CD4-positive, alpha-beta T cell treated with Interleukin-17A for 1 hour (primary cell): ENCODE results near the gene GTF2I.
A peak's percentile ranks its signal among the peaks of the same experiment; 100 is the strongest.
"Not testable (repeated sequence)": the region's sequence is repeated elsewhere in the genome, so short reads cannot be mapped to it uniquely, and the experiment has no call there.

Experiments used
- DNase-seq: peaks from one replicate; pipeline ENCODE4 v3.0.0-alpha.2; 2020

Gene GTF2I

DNA sequence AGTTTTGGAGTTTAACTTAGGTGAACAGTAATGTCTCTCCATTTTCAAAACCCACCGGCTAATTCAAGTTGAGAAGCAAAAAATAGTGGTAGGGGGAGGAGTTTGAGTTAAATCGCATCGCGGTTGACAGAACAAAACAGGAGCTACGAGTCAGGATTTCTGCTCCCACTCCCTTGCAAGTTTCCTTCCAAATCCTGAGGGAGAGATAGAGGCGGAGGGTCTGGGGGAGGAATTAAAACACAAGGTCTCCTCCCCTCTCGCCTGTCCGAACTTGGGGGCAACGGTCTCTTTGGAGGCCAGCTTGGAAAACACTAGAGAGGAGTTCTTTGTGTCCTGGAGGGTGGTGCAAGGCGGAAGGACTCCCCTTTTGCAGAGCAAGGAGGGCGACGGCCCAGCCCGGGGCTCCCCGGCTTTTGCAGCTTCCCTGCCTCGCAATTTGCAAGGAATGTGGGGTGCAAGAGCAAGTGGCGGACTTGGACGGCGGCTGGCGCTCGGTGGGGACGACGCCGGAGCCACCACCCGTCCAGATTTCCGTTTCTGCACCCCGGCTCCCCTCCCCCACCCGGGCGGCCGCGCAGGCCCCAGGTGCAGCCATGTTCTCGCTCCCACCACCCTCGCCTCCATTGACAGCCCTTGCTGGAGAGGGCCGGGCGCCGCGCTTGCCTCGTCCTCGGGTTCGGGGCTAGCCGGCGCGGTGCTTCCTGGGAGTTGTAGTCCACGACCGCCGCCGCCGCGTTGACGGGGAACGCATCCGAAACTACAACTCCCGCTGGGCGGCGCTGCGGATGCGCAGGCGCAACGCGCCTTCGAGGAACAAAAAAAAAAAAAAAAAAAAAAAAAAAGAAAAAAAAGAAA, 454 bp upstream of the GTF2I start:
- DNase-seq, result peak; percentile 97

DNA sequence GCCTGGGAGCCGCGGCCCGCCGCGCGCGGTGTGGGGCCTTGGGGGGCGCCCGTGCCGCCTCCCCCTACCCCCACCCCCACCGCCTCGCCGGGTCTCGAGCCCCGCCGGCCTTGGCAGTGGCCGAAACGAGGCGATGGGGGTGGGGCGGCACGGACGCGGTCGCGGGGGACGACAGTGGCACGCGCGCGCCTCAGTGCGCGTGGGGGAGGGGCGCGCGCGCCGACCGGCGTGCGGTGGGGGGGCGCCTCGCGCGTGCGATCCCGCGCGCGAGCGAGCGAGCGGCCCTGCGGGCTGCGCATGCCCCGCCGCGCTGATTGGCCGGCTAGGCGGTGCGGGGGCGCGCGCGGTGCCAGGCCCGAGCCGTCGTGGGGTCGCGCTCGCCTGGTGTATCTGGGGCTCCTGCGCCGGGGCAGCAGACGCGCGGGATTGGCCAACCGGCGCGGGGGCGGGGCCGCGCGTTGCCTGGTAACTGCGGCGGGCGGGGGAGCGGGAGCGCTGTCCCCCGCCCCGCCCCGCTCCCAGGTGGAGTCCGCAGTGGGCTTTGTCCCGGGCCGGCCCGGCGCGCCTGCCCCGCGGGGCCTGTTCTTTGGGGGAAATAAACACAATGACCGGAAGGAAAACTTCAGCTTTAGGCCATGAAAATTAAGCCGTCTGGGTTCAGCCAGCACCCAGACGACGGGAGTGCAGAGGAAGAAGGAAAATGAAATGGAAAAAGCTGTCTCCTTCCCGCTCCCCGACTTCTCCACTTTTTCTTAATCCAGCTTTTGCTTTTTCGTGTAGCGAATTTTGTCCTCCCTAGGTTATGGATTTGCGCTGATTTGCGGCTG, 873 bp downstream of the GTF2I start:
- DNase-seq, result peak; percentile 90

DNA sequence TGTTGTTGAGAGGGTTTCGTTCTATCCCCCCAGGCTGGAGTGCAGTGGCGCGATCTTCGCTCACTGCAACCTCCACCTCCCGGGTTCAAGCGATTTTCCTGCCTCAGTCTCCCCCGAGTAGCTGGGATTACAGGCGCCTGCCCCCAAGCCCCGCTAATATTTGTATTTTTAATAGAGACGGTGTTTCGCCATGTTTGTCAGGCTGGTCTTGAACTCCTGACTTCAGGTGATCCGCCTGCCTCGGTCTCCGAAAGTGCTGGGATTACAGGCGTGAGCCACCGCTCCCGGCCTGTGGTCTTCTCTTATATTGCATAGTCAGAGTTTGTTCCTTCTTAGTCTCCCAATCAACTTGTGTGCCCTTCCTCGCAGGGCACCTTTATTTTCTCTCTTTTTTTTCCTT, 2.7 kb downstream of the GTF2I start:
- not testable (repeated sequence) for DNase-seq

DNA sequence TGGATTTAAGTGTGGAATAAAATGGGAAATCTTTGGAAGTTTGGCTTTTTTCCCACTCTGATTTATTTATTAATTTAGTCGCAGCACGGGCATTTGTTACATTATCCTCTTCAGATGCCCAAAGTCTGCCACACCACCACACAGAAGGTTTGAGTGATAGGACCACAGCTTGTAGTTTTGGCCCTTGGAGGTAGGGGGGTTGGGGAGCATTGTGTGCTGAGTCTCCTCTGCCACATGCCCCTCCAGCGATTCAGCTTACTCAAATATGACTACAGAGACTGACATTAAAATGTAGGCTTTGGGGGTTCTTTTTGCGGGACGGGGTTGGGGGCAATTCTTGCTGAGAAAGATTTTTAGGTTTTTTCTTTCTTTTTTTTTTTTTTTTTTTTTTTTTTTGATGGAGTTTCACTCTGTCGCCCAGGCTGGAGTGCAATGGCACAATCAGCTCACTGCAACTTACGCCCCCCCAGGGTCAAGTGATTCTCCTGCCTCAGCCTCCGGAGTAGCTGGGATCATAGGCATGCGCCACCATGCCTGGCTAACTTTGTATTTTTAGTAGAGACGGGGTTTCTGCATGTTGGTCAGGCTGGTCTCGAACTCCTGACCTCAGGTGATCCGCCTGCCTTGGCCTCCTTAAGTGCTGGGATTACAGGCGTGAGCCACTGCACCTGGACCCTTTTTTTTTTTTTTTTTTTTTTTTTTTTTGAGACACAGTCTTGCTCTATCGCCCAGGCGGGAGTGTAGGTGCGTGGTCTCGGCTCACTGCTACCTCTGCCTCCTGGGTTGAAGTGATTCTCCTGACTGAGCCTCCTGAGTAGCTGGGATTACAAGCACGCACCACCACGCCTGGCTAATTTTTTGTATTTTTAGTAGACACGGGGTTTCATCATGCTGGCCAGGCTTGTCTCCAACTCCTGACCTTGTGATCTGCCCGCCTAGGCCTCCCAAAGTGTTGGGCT, 4.6 kb downstream of the GTF2I start:
- DNase-seq, result not testable (repeated sequence)

DNA sequence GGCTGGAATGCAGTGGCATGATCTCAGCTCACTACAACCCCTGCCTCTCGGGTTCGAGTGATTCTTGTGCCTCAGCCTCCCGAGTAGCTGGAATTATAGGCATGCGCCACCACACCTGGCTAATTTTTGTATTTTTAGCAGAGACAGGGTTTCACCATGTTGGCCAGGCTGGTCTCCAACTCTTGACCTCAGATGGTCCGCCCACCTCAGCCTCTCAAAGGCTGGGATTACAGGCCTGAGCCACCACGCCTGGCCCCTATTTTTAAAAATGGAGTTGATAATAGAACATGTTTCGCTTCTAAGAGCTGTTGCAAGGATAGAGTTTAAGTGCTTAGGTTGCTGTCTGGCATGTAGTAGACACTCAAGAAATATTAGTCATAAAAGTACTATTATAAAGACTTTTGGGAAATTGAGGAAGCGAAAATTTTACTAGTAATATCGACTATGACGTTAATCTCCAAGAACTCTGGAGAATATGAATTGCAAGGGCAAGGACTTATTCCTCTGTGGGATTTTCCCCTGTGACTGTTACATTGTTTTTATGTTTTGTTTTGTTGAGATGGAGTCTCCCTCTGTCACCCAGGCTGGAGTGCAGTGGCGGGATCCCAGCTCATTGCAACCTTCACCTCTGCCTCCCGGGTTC, 7.9 kb downstream of the GTF2I start:
- no peak for DNase-seq

DNA sequence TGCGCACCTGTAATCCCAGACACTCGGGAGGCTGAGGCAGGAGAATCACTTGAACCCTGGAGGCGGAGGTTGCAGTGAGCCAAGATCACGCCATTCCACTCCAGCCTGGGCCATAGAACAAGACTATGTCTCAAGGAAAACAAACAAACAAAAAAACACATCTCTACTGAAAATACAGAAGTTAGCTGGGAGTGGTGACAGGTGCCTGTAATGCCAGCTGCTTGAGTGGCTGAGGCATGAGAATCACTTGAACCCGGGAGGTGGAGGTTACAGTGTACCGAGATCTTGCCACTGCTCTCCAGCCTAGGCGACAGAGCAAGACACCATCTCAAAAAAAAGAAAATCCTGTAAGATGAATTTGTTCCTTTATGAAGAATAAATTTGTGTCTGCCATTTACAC, 9.5 kb downstream of the GTF2I start:
- not testable (repeated sequence) for DNase-seq

DNA sequence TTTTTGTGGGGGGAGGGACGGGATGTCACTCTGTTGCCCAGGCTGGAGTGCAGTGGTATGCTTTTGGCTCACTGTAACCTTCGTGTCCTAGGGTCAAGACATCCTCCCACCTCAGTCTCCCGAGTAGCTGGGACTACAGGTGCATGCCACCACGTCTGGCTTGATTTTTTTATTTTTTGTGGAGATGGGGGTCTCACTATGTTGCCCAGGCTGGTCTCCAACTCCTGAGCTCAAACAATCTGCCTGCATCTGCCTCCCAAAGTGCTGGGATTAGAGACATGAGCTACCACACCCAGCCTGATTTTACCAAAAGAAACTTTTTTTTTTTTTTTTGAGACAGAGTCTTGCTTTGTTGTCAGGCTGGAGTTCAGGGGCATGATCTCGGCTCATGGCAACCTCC, 10.0 kb downstream of the GTF2I start:
- DNase-seq, result not testable (repeated sequence)

DNA sequence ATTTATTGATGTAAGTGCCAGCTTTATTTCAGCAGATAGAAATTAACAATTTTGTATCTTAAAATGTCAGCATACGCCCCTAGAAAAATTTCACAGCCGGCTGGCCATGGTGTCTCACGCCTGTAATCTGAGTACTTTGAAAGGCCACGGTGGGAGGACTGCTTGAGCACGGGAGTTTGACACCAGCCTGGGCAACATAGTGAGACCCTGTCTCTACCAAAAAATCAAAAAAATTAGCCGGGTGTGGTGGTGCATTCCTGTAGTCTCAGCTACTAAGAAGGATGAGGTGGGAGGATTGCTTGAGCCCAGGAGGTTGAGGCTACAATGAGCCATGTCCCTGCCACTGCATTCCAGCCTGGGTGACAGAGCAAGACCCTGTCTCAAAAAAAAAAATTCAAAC, 14.1 kb downstream of the GTF2I start:
- no peak for DNase-seq

DNA sequence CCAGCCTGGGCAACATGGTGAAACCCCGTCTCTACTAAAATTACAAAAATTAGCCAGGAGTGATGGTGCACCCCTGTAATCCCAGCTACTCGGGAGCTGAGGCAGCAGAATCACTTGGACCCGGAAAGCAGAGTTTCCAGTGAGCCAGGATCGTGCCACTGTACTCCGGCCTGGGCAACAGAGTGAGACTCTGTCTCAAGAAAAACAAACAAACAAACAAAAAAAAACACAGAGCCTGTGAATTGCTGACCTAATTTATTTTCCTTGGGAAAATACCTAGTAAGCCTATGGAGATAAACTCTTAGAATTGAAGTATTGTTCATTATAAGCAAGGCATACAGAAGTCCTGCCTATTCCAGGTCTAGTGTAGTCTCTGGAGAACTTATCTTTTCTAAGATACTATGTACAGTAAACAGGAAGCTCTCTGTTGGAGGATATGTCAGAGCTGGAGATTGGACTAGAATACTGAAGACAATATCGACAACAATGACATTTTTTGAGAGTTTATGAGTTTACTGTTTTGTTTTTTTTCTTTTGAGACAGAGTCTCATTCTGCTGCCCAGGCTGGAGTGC, 14.9 kb downstream of the GTF2I start:
- DNase-seq, result no peak

DNA sequence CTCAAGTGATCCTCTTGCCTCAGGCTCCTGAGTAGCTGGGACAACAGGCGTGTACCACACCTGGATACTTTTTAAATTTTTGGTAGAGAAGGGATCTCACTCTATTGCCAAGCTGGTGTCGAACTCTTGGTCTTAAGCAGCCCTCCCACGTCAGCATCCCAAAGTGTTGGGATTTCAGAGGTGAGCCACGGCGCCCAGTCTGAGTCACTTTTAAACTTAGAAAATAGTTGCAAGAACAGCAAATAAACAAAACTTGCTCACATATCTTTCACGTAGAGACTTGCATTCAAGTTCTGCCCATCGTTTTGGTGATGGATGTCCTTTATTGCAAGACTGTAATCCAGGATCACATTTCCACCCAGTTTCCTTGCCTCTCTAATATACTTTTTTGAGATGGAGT, 16.6 kb downstream of the GTF2I start:
- DNase-seq, result no peak

DNA sequence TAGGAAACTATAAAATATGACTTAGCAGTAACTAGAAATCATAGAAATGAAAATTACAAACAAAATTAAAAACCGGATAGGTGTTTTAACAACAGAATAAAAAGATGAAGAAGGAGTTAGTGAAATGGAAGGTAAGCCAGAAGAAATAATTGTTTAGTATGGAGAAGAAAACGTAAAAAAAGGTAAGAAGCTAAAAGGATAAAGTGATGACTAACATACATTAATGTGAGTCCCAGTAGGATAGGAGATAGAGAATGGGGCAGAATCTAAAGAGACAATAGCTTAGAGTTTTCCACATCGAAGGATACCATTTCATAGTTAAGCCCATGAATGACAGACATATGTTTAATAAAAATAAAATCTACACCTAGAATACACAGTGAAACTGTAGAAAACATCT, 25.3 kb downstream of the GTF2I start:
- no peak for DNase-seq

DNA sequence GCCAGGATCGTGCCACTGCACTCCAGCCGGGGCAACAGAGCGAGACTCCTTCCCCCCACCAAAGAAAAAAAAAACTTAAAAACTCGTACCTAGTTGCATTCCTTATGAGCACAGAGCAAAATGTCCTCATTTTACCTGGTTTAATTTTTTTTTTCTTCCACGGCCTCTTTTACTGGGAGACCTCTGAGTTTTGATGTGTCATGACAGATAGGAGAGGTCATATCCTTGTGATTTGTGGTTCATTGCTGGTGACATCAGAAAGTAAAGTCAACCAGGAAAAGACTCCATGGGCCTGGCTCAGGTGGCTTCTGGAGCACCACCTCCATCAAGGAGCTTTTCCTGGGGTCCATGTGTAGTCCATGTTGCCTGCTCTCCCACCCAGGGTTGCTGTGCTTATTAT, 26.3 kb downstream of the GTF2I start:
- DNase-seq, result no peak

DNA sequence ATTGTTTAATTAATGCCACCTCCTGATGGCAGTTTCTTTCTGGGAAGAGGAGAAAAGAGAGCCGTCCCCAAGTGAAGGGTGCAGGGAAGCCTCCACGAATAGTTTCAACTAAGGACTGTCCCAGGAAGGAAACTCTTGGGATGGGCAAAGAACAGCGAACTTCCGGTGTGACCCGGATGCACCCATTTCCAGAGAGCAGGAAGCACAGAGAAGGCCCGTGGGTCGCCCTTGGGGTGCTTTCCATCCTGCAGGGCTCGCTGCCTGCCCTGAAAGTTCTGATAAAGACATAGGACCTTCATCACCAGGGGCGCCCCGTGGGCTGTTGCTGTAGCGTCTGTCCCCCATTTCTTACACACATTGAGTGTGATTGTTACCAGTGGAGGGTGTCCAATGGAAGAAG, 27.0 kb downstream of the GTF2I start:
- DNase-seq, result no peak

DNA sequence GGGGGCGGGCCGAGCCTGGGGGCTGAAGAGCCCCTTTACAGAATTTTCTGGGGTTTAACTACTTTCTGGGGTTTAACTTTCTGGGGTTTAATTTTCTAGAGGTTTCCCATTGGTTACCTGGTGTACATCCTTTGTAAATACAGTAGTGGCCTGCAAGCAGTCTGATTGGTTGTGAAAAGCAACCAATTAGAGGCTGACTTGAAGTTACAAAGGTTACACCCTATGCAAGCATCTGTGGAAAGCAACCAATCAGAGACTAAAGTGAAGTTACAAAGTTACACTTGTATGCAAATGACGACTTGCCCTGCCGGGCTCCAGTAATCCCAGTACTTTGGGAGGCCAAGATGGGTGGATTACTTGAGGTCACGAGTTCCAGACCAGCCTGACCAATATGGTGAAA, 27.4 kb downstream of the GTF2I start:
- DNase-seq, result no peak

DNA sequence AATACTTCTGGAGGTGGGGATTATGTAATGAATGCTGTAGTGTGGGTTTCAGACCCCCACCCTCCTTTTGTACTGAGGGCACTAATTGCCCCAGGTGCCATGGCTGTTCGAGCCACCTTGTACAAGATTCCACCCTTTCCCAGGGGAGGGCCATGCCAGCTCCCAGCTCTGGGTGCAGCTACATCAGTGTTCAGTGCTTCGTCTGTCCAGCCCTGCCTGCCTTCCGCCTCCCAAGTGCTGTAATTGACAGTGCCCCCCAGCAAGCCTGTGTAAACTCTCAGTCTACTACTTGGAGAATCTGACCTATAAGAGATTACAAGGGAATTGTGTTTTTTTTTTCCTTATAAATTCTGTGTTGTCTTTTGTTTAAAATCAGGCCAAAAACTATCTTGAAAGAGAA, 33.0 kb downstream of the GTF2I start:
- DNase-seq, result no peak

DNA sequence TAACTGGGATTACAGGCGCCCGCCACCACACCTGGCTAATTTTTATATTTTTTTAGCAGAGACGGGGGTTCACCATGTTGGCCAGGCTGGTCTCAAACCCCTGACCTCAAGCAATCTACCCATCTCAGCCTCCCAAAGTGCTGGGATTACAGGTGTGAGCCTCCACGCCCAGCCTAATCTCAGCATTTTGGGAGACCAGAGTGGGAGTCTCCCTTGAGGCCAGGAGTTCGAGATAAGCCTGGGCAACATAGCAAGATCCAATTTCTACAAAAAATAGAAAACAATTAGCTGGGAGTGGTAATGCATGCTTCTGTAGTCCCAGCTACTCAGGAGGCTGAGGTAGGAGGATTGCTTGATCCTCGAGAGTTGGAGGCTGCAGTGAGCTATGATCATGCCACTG, 46.9 kb downstream of the GTF2I start:
- not testable (repeated sequence) for DNase-seq

DNA sequence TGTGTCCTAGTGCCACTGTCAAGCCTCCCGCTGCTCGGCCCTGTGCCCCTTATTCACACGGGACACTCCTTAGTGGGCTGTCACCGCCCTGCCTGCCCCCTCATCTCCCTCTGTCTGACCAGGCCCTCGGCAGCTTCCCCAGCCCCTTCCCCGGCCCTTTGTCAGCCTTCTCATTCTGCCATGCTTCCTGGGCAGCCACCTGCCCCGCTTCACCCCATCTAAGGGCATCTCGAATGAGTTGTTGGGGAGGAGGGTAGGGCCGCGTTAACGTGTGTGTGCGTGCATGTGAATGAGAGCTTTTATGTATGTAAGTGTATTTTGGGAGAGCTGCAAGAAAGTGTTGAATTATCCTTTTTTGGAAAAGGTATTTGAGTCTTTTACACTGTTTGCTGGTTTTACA, 49.7 kb downstream of the GTF2I start:
- DNase-seq, result no peak

DNA sequence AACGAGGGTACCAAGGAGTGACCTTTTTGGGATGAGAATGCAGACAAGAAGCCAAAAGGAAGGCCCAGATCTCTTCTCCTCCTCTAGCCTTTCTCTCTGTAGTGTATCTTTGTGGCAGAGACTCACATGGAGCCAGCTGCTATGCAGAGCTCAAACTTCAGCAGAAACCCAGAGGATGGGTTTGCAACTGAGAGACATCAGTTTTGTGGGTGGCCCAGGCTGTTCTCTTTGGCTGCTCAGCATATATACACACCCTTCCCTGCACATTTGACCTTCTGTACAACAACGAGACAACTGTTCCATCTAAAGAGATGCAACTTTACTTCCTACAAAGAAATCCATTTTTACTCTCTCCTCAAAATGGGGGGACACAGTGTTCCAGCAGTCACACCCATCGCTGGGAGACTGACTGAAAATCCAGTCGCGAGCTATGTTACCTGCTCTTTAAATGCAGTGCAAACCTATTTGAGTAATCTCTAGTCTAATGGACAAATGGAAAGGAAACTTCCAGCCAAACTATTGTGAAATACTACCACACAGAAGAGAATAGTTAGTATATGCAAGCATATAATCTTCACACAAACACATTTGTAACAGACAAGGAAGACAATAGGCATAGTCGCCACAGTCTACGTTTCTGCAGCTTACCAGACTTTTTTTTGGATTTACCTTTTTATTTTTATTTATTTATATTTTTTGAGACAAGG, 51.2 kb downstream of the GTF2I start:
- DNase-seq, result no peak

DNA sequence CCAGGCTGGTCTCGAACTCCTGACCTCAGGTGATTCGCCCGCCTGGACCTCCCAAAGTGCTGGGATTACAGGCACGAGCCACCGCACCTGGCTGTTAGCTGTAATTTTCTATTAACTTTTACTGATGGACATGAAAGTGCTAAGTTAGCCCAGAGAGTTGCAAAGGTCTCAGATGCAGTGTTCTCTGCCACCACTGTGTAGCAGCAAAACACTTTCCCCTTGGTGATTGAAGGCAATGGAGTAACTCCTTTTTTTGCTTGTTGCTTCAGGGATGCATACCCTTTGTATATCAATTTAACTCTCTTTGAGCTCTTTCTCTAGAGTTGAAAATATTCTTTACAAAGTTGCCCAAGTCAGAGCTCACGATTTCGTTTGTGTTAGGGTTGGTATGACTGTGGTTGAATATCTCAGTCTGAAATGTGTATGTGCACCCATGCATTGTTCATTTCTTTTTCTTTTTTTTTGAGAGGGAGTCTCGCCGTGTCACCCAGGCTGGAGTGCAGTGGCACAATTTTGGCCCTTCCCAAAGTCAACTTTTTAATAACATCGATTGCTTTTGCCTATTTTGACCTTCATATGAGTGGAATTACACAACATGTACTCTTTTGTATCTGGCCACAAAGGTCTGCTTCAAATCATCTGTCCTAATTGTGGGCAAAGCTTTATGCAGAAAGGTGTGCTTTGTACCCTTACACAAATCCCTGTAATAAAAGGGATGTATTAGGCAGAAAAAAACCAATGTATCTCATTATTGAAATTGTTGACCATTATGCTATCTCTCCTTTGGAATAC, 52.6 kb downstream of the GTF2I start:
- DNase-seq, result no peak

DNA sequence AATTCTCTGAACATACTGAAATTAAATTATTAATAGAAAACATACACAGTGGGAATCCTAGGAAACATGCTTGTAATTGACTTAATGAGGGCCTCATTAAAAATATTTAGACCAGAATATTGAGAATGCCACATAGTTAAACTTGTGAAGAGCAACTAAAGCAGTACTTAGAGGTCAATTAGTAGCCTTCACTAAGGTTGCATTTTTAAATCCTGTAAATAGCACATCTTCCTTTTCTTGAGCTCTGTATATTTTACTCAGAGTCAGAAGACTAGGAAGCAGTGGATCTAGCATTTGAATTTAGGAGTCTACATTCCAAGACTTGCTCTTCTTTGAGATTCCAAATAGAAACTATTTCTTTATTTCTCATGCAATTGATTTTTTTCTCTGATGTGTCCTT, 56.0 kb downstream of the GTF2I start:
- no peak for DNase-seq

DNA sequence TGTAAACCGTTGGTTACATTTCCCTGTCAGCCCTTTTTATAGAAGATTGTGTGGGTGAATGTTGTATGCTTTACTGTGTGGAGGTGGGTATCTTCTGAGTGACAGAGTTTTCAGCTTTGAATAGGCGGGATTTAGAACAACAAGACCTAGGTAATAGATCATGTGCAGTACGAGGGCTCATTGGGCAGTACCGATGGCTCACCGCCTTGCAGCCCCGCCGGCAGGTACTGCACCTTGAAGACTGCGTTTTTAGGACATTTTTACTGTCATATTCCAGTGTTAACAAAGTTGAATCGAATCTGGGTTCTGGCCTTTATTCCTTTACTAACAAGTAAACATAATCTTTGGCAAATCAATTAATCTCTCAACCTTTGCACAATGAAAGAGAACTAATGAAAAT, 60.4 kb downstream of the GTF2I start:
- DNase-seq, result no peak
